Breast epithelium (tissue), 4 donors: Measurements from ENCODE around the gene COL5A3. TPM values are rescaled to one million over a fixed set of nuclear protein-coding genes. Genes with fewer than 3 reads are reported as not detected.
"Not testable (repeated sequence)": the region's sequence is repeated elsewhere in the genome, so short reads cannot be mapped to it uniquely, and the experiment has no call there.

Experiments
- DNase-seq, 2 donors: peaks; one replicate each; pipeline ENCODE4 v3.0.0-alpha.2; 2019; ENCODE audit warnings: low spot score in 2 of 2
- H3K27ac ChIP-seq, 2 donors: fragments of 200-600 bp; sonication (generic) in 1 of 2; one replicate each; pipeline ENCODE4 v1.5.1; 2016 to 2019; ENCODE audit warnings: mild to moderate bottlenecking in 1 of 2
- H3K27me3 ChIP-seq, 2 donors: fragments of 200-600 bp; sonication (generic) in 1 of 2; one replicate each; pipeline versions ENCODE4 v1.5.1 to v1.6.0; 2017 to 2019; ENCODE audit warnings: control low read depth in 1 of 2, mild to moderate bottlenecking in 1 of 2
- H3K36me3 ChIP-seq: fragments of 200-600 bp; one replicate; pipeline ENCODE4 v1.5.1; 2019
- H3K4me1 ChIP-seq, 2 donors: fragments of 200-600 bp; sonication (generic); one replicate each; pipeline ENCODE4 v1.5.1; 2016 to 2019; ENCODE audit warnings: control low read depth in 1 of 2
- H3K4me3 ChIP-seq, 3 donors: fragments of 200-600 bp; sonication (generic); 1 replicate in 2 of 3; 2 replicates in 1 of 3; pipeline ENCODE4 v1.5.1; 2016 to 2019; ENCODE audit warnings: mild to moderate bottlenecking in 3 of 3, moderate library complexity in 2 of 3
- H3K9me3 ChIP-seq, 2 donors: fragments of 200-600 bp; sonication (generic) in 1 of 2; one replicate each; pipeline ENCODE4 v1.5.1; 2016 to 2019; ENCODE audit warnings: control low read depth in 1 of 2
- POLR2A ChIP-seq: fragments of 450-650 bp; IDR thresholded peaks from one replicate; pipeline ENCODE4 v1.6.1; 2016; ENCODE audit warnings: antibody characterized with exemption, mild to moderate bottlenecking, moderate library complexity
- POLR2AphosphoS5 ChIP-seq, 3 donors: sonication (generic); formaldehyde crosslinking; IDR thresholded peaks; one replicate each; pipeline ENCODE4 v1.6.1; 2017; ENCODE audit warnings: antibody characterized with exemption in 3 of 3
- intact Hi-C: fragments of 100-400 bp; cut with DNase I; formaldehyde crosslinking; loops from one replicate; pipeline ENCODE4 v1.15.1; 2023; ENCODE audit warnings: low total_unique reads
- total RNA-seq, 3 donors: library from RNA; depleted of rRNA; stranded (reverse); fragments of >200 nt; gene quantifications; one replicate each; pipeline ENCODE4 v1.1.0, GENCODE V29; 2016
- TF ChIP-seq, protein P1 (sequence below), 3 donors: fragments of 450-650 bp; IDR thresholded peaks; one replicate each; pipeline ENCODE4 v1.5.1; 2016 to 2017; ENCODE audit warnings: antibody characterized with exemption in 3 of 3, mild to moderate bottlenecking in 3 of 3, moderate library complexity in 3 of 3

COL5A3 gene
- total RNA-seq, 3 donors from 2014 or later: 4.8 to 32.2 (median 12.5) TPM

DNA sequence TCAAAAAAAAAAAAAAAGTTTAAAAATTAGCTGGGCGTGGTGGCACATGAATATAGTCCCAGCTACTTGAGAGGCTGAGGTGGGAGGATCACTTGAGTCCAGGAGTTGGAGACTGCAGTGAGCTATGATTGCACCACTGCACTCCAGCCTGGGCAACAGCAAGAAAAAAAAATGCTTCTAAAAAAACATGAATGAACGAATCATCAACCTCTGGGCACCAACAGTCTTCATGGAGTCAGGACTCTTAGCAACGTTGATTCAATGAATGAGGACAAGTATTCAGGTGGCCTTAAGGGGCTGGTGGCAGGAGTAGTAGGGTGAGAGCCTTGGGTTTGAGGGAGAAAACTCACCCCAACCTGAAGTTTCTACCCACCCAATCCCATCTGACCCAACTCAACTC, 53.3 kb downstream of the COL5A3 start:
- DNase-seq: no peak
- intact Hi-C loops: no loop called here
- TF ChIP-seq, protein P1, sequence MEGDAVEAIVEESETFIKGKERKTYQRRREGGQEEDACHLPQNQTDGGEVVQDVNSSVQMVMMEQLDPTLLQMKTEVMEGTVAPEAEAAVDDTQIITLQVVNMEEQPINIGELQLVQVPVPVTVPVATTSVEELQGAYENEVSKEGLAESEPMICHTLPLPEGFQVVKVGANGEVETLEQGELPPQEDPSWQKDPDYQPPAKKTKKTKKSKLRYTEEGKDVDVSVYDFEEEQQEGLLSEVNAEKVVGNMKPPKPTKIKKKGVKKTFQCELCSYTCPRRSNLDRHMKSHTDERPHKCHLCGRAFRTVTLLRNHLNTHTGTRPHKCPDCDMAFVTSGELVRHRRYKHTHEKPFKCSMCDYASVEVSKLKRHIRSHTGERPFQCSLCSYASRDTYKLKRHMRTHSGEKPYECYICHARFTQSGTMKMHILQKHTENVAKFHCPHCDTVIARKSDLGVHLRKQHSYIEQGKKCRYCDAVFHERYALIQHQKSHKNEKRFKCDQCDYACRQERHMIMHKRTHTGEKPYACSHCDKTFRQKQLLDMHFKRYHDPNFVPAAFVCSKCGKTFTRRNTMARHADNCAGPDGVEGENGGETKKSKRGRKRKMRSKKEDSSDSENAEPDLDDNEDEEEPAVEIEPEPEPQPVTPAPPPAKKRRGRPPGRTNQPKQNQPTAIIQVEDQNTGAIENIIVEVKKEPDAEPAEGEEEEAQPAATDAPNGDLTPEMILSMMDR (IDR thresholded peaks at IDR 0.05): no peak
- TF ChIP-seq POLR2A: no peak
- no peak for TF ChIP-seq POLR2AphosphoS5 (IDR thresholded peaks at IDR 0.05)

DNA sequence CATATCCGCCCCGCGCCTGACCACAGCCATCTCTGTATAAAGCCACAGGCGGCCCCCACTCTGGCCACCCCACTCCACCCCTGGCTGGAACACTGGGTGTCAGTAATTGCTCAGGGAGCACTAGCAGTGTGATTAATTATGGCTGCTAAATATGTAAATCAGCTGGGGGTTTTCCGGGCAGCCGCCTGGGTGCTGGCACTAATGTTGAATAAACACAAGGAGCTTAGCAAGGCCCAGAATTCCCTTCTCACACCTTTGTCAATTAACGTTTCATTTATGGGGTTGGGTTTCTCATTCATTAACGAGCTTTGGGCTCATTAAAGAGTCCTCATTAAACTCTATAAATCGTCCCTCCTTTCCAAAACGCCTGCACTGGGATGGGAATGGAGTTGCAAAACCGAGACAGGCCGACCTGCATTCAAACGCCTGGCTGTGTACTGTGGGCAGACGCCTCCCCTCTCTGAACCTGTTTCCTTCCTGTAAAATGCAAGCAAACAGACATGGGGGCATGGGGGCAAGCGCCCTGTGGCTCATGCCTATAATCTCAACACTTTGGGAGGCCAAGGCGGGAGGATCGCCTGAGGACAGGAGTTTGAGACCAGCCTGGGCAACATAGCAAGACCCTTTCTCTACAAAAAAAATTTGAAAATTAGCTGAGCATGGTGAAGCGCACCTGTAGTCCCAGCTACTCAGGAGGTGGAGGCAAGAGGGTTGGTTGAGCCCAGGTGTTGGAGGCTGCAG, 56.3 kb downstream of the COL5A3 start:
- intact Hi-C loops: no loop called here
- Histone ChIP-seq H3K27me3 (no peaks in the 10 kb centered on the region), H3K9me3 (no peaks in the 10 kb centered on the region), H3K4me3 (no peak overlapping the region), H3K36me3 (no peaks in the 10 kb centered on the region), H3K27ac (no peak overlapping the region), H3K4me1 (no peaks in the 10 kb centered on the region)
- TF ChIP-seq POLR2AphosphoS5 (IDR thresholded peaks at IDR 0.05) (no peak), POLR2A (no peak)
- TF ChIP-seq, protein P1 (IDR thresholded peaks at IDR 0.05): no peak
- no peak for DNase-seq

More for the DNA sequence above, 53.3 kb downstream of the COL5A3 start:
- H3K36me3 ChIP-seq: no peaks in the 10 kb centered on the region
- H3K4me3 ChIP-seq: no peak overlapping the region
- H3K27me3 ChIP-seq: no peaks in the 10 kb centered on the region
- H3K27ac ChIP-seq: no peak overlapping the region
- H3K4me1 ChIP-seq: no peaks in the 10 kb centered on the region
- H3K9me3 ChIP-seq: no peaks in the 10 kb centered on the region

DNA sequence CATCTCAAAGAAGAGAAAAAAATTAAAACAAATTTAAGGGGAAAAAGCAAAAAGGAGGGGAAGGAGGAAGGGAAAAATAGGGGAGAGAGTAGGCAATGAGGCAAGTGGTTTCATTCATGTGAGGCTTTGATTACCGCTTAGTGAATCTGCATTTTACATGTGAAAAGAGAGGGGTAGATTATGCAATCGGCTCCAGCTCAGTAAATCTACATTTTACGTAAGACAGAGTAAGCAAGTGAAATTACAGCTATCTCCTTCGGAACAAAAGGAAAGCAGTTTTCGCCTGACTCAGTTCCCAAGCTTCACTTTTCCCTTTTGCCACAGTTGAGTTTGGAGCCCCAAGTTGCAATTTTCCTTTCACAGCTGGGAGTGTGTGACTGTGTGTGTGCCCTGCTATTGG, 58.0 kb downstream of the COL5A3 start:
- no peak overlapping the region for H3K4me3 ChIP-seq
- no peak for DNase-seq
- no peaks in the 10 kb centered on the region for H3K9me3 ChIP-seq
- H3K27ac ChIP-seq: no peak overlapping the region
- intact Hi-C loops: no loop called here
- H3K27me3 ChIP-seq: no peaks in the 10 kb centered on the region
- H3K4me1 ChIP-seq: no peaks in the 10 kb centered on the region
- TF ChIP-seq POLR2AphosphoS5 (IDR thresholded peaks at IDR 0.05) (no peak), POLR2A (no peak)
- TF ChIP-seq, protein P1 (IDR thresholded peaks at IDR 0.05): no peak
- no peaks in the 10 kb centered on the region for H3K36me3 ChIP-seq

DNA sequence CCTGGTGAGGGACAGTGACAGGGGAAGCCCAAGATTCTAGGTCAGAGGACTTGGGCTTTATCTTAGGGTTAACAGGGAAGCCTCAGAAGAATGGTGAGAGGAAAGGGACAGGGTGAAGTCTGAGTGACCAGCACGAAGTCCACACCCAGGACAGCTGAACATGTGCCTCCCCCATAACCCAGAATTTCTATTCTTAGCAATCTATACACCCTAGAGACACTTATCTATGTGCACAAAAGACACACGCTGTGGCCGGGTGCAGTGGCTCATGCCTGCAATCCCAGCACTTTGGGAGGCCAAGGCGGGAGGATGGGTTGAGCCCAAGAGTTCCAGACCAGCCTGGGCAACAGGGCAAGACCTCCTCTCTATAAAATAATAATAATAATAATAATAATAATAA, 62.9 kb downstream of the COL5A3 start:
- no peaks in the 10 kb centered on the region for H3K27me3 ChIP-seq
- TF ChIP-seq POLR2A (no peak), POLR2AphosphoS5 (IDR thresholded peaks at IDR 0.05) (no peak)
- TF ChIP-seq, protein P1 (IDR thresholded peaks at IDR 0.05): no peak
- no peak overlapping the region for H3K27ac ChIP-seq
- H3K9me3 ChIP-seq: no peaks in the 10 kb centered on the region
- H3K4me1 ChIP-seq: no peaks in the 10 kb centered on the region
- H3K4me3 ChIP-seq: no peak overlapping the region
- intact Hi-C loops: no loop called here
- no peak for DNase-seq
- no peaks in the 10 kb centered on the region for H3K36me3 ChIP-seq

DNA sequence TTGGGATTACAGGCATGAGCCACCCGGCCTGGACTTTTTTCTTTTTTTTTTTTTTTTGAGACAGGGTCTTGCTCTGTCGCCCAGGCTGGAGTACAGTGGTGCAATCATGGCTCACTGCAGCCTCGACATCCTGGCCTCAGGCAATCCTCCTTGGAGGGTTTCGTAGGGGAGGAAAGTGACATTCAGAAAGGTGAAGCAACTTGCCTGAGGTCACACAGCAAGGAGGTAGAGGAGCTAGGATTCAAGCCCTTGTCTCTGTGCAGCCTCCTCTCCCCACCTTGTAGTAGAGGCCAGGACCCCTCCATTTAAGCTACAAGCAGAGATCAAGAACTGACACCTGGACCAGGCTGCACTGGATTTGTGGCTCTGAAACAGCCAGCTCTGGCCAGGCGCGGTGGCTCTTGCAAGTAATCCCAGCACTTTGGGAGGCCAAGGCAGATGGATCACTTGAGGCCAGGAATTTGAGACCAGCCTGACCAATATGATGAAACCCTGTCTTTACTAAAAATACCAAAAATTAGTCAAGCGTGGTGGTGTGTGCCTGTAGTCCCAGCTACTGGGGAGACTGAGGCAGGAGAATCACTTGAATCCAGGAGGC, 63.7 kb downstream of the COL5A3 start:
- H3K4me1 ChIP-seq, H3K4me3 ChIP-seq, H3K27ac ChIP-seq, DNase-seq, H3K27me3 ChIP-seq, H3K36me3 ChIP-seq, intact Hi-C loops, H3K9me3 ChIP-seq: not testable (repeated sequence)
